Skin of body (tissue), 2 donors: ENCODE results near the gene NFE2L1. TPM values are rescaled to one million over a fixed set of nuclear protein-coding genes. Genes with fewer than 3 reads are reported as not detected.
A peak's percentile ranks its signal among the peaks of the same experiment; 100 is the strongest.
"Not testable (repeated sequence)": the region's sequence is repeated elsewhere in the genome, so short reads cannot be mapped to it uniquely, and the experiment has no call there.

Source experiments
- DNase-seq: peaks from one replicate; lab custom pipeline; 2025; lab: John Stamatoyannopoulos, UW
- total RNA-seq: library from RNA; depleted of rRNA; stranded (reverse); fragments of >200 nt; gene quantifications from one replicate; pipeline ENCODE4 v1.2.3, GENCODE V29; 2014

Gene NFE2L1
- total RNA-seq, 1 donor from 2014 or later, result 59.0 TPM

DNA sequence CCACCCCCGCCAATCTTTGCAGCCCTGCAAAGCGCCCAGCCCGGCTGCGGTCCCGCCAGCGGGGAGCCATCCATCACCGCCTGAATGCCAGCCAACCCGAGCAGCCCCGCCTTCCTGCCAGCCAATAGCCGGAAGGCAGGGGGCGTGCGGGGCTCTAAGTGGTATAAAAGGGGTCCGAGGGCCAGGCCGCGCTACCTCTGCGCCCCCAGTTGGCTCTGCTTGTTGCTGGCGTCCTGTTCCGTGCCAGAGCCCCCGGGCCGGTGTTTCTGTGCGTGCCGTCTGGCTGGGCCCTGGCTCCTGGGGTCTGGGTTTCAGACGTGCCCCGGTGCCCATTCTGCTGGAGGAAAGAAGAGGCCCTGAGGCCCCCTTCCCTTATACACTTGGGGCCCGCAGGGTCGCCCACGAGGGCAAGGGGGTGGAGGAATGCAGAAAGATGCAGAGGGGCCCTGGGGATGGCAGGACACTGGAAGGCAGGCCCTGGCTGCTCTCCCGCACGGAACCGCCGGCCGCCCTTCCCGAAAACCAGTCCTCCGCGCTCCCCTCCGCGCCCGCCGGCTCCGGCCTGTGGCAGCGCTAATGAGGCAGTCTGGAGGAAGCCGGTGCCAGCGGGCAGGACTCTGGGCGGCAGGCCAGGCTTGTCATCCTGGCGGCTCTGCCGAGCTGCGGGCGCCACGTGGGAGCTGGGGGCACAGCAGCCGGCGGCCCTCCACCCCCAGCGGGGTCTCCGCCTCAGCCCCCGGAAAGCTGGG is 24.6 kb upstream of the NFE2L1 start:
- DNase-seq, result peak; percentile 17

DNA sequence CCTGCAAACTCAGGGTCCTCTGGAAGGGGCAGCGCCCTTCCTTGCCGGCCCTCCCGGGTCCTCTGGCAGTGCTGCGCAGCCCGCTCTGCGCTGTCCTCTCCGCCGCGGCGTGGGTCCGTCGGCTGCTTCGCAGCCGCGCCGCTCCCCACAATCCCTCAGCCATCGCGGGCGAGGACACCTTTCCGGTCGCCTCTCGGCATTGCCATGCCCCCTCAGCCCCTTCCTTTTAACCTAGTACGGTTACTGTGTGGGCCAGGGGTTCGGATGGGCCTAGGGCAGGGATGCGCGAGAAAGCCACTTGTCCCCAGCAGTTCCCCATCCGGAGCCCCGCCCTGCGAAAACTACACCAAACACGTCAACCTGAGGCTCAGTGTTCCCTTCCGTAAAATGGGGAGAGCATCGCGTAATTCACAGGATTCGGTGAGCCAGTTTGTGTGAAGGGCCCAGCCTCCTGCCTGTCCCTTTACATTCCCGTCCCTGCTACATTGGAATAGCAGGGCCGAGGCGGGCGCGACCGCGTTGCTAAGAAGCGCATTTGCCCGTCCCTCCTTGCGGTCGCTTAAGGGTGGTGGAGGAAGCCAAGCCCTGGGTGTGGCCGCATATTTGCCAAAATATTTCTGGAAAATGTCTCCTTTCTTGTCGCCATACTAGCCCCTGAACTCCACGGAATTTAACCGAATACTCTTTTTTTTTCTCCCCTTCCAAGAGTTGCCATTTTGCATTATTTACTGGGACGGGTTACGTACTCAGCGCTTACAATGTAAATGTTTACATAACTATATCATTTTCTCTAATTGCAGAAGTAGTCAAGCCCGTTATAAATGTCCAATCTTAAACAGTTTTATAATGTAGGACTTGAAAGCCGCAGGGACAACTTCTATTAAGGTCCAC is 23.8 kb upstream of the NFE2L1 start:
- peak; percentile 69 for DNase-seq

DNA sequence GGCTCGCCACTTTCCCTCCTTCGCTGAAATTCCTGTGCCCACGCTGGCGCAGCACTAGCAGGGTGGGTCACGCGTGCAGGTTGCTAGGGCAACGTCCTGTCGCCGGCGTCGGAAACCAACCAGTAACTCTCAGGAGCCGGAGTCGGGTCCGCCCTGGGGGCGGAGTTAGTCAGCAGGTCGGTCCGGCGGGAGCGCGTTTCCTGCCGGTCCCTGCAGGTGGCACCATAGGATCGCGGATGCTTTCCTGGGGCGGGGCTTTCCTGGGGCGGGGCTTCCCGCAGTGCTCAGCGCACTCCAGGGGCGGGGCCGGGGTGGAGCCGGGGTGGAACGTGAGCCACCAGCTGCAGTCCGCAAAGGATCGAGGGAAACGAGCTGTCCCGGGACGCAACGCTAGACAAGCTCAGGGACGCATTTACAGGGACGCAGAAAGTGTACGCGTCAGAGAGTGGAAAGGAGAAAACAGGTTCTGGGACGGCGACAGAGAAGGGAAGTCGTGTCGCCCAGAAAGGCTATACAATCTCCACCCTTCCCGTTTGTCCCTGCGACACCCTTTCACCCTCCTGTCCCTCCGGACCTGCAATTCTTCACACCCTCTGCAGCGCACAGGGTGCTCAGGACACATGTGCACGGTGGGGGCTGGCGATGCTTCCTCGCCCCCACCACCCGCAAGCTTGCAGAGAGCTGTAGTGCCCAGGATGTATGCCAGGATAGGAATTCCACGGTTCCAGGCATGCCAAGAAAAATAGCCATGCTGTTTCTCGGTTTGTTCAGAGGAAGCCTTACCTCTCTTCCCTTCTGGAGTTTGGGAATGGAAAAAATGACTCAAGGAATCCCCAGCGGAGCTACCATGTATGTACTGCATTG is 22.9 kb upstream of the NFE2L1 start:
- peak; percentile 99 for DNase-seq

DNA sequence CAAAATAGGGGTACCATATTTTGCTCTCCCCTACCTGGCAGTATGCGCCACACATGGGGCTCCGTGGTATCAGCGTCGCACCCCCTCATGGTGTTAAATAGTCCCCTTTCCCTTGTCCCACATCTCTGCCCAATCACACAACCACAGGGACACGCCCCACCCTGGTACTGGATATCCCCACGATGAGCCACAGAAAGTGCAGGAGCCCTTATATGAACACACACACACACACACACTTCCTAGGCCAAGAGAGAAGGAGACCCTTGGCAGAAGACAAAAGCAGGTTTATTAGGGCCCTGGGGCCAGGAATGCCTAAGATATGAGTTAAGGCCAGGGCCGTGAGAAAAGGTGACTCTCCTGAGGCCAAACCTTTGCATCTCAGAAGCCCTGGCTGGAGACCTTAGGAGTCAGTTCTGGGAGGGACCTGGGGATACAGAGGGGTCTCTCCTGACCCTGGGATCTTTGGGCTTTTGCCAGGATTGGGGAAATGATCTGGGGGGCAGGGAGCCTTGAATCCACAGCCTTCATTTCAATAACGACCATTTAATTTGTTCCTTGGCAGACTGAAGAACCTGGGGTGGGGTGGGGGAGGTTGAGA is 22.2 kb upstream of the NFE2L1 start:
- no peak for DNase-seq

DNA sequence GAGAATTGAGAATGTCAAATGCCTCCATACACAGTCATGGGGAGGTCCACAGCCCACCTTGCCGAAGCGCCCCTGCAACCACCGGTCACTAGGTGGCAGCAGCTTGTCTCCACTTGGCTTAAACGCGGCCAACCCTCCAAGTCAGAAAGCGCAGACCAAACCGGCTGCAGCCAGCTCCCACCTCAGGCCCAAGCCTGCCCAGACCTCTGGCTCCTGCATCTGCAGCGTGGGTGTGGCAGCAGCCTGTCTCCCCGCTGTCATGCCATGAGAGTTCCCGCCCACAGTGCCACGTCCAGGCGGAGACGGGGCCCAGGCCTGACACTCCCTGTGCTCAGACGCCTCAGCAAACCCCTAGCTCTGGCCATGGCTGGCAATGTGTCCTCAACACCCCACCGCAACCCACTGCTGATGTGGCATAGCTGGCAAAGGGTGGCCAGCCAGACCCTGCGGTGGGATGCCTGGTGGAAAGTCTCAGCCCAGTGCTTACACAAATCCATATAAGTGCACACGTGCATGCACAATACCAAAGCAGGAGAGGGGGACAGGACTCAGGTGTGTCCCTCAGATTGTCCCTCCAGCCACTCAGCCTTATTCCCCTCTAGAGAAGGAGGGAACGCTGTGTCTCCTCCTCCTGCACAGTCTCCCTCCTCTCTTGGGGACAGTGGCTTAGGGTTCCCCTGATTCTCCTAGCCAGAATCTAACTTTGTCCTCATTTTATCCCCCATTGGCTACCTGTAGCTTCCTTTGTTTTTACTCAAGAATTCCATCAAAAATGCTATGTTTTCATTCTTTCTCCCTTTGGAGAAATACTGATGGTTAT is 21.4 kb upstream of the NFE2L1 start:
- DNase-seq, result peak; percentile 78

DNA sequence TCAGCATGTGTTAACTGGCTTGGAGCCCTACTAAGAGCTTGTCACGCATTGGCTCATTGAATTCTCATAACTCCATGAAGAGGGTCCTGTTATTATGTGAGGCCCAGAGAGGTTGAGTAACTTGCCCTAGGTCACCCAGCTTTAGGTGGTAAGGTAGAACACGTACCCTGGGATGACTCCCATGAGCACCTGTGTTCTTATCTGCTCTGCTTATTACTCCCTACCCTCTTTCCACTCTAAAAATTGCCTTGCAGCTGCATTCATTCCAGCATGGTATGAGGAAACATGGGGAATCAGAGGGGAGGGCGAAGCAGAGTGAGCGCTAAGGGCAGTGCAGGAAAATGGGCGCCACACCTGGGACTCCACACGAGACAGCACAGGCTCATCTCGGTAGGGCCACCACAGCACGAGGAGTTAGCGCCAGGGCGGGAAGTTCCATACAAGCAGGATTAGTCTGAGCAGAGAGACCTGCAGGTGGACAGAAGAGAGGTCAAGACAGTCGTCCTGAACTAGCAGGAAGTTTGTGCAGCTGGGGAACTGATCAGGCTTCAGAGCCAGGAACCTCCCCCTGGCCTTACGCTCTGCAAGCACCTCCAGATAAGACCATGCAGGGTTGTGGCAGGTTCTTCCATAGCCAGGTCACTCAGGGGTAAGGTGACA is 20.7 kb upstream of the NFE2L1 start:
- no peak for DNase-seq

DNA sequence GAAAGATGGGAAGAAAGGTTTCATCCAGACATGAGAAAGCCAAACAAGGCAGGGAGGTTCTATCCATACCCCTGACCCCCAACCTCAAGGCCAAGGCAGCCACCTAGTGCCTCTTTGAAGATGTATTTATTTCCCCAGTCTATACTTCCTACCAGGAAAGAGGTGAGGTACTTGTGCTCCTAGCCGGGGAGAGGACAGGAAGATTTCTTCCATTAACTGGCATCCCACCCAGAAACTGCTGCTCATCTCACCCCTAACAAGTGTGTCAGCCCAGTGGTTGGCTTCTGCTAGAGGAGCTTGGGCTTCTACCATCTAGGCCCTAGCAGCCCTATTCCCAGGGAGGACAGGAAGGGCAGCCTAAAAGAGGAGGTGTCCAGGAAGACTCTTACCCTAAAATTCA is 19.4 kb upstream of the NFE2L1 start:
- no peak for DNase-seq

DNA sequence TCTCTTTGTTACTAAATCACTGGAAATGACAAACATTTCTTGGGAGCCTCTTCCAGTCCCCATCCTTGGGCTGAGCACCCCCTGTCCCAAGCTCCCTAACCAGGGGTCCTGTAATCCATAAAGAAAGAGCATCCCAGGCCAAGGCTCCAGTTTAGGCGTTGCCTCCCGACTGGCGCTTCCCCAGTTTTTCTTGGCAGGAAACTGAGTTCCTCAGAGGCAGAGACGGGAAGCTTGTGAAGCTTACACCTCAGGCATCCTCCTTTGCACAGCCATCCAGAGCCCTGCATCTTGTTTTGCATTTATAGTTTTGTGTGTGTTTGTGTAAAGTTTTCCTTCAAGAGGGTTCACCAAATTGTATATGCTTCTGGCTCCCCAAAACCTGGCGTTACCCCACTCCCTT is 17.6 kb upstream of the NFE2L1 start:
- no peak for DNase-seq

DNA sequence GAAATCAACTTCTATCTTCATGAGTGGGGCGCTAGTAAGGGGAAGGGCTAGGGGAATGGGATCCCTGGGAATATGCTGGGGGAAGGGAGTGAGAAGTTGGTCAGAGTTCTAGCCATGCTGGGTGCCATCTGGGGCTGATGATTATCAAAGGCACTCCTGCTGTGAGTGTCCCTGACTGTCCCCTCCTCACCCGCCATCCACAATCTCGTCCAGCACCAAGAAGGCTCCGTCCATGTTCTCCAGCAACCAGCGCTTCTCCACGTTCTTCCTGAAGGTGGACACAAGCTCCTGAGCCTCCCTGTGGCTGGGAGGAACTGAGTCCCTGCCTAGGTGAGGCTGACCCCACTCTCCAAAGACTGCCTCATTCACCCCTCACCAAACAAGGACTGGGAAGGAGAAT is 16.2 kb upstream of the NFE2L1 start:
- DNase-seq, result no peak

DNA sequence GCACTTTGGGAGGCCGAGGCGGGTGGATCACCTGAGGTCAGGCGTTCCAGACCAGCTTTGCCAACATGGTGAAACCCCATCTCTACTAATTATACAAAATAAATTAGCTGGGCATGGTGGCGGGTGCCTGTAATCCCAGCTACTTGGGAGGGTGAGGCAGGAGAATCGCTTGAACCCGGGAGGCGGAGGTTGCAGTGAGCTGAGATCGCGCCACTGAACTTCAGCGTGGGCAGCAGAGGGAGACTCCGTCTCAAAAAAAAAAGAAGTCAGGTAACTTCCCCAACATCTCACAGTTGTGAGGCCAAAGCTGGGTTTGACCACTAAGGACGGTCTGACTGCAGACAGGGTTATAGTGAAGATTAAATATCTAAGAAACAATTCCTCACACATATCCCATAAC is 13.4 kb upstream of the NFE2L1 start:
- not testable (repeated sequence) for DNase-seq

DNA sequence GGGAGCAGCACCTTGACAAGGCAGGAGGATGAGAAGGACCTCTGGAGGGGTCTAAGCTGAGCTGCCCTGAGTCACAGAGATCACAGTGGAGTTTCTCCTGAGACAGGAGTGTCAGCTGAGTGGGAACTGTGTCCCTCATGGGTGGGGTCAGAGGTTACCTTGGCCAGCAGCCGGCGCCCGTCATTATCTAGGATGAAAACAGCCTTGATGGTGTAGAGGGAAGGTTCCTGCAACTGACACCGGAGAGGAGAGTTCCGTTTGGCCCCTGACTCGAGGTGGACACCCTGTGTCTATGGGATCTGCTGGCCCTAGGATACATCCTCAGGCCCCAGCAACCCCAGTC is 11.5 kb upstream of the NFE2L1 start:
- no peak for DNase-seq

DNA sequence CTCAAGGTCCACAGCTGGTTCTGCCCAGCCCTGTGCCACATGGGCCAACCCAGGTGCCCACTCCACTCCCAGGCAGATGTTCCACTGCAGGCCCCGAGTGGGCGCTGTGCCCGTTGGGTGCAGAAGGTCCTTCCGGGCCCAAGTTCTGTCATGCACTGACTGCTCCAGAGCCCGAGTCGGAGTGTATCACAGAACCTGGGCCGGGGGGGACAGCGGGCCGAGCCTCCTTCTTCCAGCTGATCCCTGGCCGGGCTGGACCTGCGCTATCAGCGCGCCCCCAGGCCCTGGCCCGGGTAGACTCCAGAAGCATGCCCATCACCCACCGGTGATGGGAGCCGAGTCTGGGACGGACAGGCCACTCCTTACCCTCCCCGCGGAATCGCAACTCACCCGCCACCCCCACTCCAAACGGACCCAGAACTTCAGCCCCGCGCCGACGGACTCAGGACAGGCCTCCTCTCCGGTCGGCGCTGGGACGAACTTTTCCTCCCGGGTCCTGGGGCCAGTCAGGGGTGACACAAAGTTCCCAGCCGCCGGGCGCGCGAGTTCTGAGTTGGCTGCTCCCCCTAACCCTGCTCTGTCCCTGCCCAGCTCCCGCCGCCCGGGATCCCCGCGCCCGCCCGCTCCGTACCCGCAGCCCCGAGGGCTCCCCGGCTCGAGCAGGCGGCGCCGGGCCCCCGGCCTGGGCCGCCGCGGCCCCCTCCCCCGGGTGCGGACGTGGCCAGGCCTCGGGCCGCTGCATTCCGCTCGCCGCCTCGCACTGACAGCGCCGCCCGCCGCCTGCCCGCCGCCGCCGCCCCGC is 10.9 kb upstream of the NFE2L1 start, which contains the start of gene COPZ2:
TSS of gene COPZ2 (minus strand) at position 762 of the 802 bp plus-strand sequence. CDS start at position 742, 20 bp downstream.
- DNase-seq, result no peak

DNA sequence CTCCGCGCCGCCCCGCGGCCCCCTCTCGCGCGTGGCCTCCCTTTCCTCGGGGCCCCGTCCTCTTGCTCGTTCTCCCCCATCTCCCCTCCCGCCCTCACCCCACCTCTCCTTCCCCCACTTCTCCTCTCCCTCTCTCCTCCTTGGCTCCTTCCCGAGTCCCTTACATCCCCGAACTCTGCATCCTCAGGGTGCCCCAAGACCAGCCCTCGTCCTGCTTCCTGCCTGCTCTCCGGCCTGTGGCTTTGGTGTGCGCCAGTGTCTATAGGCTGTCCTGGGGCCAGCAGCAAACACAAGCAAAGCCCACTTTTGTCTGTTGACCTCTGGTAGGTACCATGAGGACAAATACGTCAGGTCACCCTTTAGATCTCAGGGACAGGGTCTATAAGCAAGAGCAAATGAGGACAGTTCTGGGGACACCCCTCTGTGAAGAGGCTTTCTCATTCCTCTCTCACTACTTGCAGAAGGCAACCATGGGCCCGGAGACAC is 10.3 kb upstream of the NFE2L1 start:
- no peak for DNase-seq

DNA sequence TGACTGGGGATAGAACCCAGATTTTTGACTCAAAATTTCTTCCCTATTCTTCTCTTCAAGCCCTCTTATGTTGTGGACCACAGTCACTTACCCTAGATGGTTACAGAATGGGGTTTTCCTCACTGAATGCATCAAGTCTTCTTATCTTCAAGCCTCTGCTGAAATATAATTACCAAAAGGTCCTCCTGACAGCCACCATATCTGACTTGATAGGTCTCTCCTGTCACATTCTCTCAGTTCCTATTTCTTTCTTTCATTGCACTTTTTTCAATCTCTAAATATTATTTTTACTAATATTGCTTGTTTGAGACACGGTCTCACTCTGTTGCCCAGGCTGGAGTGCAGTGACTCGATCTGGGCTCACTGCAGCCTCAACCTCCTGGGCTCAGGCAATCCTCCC is 9.5 kb upstream of the NFE2L1 start:
- no peak for DNase-seq

DNA sequence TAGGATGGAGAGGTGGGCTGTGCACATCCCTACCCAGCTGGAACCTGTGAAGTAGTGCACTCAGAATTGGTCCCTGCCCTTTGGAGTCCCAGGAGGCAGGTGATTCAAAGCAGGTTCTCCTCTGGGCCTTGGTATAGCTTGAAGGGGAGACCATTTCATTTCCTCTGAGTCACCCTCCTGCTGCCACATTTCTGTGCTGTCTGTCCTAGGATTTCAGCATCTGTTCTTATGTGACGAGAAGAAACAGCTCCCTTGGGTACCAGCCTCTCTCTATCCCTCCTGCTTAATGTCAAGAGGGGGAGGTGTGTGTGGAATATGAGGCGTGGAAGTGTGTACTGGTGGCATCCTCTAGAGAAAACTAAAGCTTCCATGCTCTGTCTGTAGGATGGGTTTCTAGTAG is 5.0 kb upstream of the NFE2L1 start:
- no peak for DNase-seq

DNA sequence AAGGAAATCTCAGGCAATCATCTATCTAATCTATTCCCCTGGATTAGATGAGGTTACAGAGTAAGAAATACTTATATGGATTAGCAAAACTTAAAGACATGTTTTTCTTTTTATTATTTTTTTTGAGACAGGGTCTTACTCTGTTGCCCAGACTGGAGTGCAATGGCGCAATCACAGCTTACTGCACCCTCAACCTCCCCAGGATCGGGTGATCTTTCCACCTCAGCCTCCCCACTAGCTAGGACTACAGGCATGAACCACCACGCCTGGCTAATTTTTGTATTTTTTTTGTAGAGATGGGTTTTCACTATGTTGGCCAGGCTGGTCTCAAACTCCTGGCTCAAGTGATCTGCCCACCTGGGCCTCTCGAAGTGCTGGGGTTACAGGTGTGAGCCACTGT is 3.3 kb upstream of the NFE2L1 start:
- no peak for DNase-seq

DNA sequence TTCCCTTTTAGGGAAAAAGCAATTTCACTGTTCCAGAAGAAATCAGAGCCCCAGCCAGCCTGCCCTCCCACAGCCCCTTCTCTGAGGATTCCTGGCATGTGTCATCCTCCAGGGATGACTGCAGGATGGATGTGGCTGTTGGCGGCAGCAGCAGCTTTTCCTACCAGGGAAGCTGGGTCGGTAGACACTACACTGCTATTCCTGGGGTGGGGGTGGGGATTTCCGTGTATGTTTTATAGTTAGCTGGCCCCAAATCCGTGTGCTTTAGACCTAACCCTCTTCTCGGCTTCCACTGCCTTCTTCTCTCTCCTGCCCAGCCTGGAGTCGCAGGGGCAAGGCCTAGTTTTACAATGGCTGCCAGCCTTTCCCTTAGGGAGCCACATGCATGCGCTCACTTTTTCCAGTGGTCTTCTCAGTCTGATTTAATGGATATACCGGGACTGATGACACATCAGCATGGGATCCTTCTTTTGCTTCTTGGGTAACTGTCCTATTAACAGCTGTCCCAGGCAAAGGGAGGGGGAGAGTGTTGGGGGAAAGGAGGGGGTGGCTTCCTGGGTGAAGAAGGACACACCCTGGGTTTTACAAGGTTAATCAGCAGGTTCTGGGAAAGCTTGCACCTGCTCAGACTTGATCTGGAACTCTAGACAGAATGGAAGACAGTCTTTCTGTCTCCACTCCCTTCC is 2.7 kb upstream of the NFE2L1 start:
- no peak for DNase-seq

DNA sequence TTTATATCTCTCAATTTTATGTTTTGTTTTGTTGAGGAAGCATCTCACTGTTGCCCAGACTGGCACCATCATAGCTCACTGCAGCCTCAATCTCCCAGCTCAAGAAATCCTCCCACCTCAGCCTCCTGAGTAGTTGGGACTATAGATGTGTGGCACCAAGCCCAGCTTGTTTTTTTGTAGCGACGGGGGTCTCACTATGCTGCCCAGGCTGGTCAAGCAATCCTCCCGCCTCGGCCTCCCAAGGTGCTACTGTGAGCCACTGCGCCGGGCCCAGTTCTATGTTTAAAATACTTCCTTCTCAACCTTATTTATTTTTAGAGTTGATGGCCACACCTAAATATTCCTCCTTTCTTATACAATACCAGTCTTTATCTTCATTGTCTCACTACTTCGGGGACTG is 1.9 kb upstream of the NFE2L1 start:
- DNase-seq, result no peak
